Fibroblast of lung (primary cell): ENCODE data around the gene PAGR1. TPM values are rescaled to one million over a fixed set of nuclear protein-coding genes. Genes with fewer than 3 reads are reported as not detected.

Source experiments
- DNase-seq, 2 donors: peaks; one replicate each; pipeline versions ENCODE4 v3.0.0 to v3.0.0-alpha.2; 2010; ENCODE audit warnings: low read depth in 2 of 2
- H2AFZ ChIP-seq: 2 replicates; pipeline ENCODE4 v1.5.1; 2012; ENCODE audit warnings: low read length, control low read depth, inconsistent platforms
- H3K27ac ChIP-seq: 2 replicates; pipeline ENCODE4 v1.5.1; 2011; ENCODE audit warnings: low read length, control low read depth; ENCODE audit not compliant: insufficient read depth
- H3K27me3 ChIP-seq: 2 replicates; pipeline ENCODE4 v1.5.1; 2011; ENCODE audit warnings: mild to moderate bottlenecking, low read length; ENCODE audit not compliant: control insufficient read depth, insufficient read depth
- H3K36me3 ChIP-seq: 2 replicates; pipeline ENCODE4 v1.5.1; 2011; ENCODE audit warnings: low read length; ENCODE audit not compliant: control insufficient read depth, insufficient read depth
- H3K4me1 ChIP-seq: 2 replicates; pipeline ENCODE4 v1.5.1; 2011; ENCODE audit warnings: low read length; ENCODE audit not compliant: control insufficient read depth, insufficient read depth; ENCODE audit errors: extremely low read depth
- H3K4me2 ChIP-seq: 2 replicates; pipeline ENCODE4 v1.5.1; 2011; ENCODE audit warnings: low read length, control low read depth; ENCODE audit not compliant: insufficient read depth; ENCODE audit errors: extremely low read depth
- H3K4me3 ChIP-seq, 4 experiments: fragments of 200-600 bp in 1 of 4; sonication (generic) in 1 of 4; replicated peaks in 1 of 4; 2 replicates each; pipeline ENCODE4 v1.5.1; 2011 to 2016; ENCODE audit warnings: low read length in 4 of 4, low read depth in 3 of 4, mild to moderate bottlenecking in 3 of 4, control low read depth in 2 of 4, inconsistent platforms in 1 of 4, mixed read lengths in 1 of 4; ENCODE audit not compliant: insufficient read depth in 1 of 4; ENCODE audit errors: control extremely low read depth in 1 of 4
- H3K79me2 ChIP-seq: 2 replicates; pipeline ENCODE4 v1.5.1; 2012; ENCODE audit warnings: mild to moderate bottlenecking, low read length, inconsistent platforms; ENCODE audit not compliant: control insufficient read depth, insufficient read depth
- H3K9ac ChIP-seq: 2 replicates; pipeline ENCODE4 v1.5.1; 2011; ENCODE audit warnings: mild to moderate bottlenecking, low read length, control low read depth; ENCODE audit not compliant: insufficient read depth
- H3K9me3 ChIP-seq: 2 replicates; pipeline ENCODE4 v1.5.1; 2012; ENCODE audit warnings: low read depth, low read length; ENCODE audit not compliant: control insufficient read depth, insufficient read depth
- H4K20me1 ChIP-seq: 2 replicates; pipeline ENCODE4 v1.5.1; 2011; ENCODE audit warnings: low read length; ENCODE audit not compliant: control insufficient read depth, insufficient read depth; ENCODE audit errors: extremely low read depth
- EZH2 ChIP-seq: IDR thresholded peaks from 2 replicates; pipeline ENCODE4 v1.5.1; 2012; ENCODE audit warnings: low read length, control low read depth, mild to moderate bottlenecking; ENCODE audit errors: missing control alignments
- polyA plus RNA-seq, 2 donors: library from polyadenylated mRNA; depleted of rRNA in 1 of 2; stranded (reverse) in 1 of 2; unstranded in 1 of 2; fragments of >200 nt; gene quantifications; 2 replicates each; pipeline ENCODE4 v1.2.1, GENCODE V29; 2011 to 2012; ENCODE audit warnings: missing spikeins in 1 of 2
- total RNA-seq: library from RNA; depleted of rRNA; stranded (reverse); fragments of >200 nt; gene quantifications from 2 replicates; pipeline ENCODE4 v1.2.1, GENCODE V29; 2014
- TF ChIP-seq, protein P1 (sequence below), 2 donors: IDR thresholded peaks in 1 of 2; conservative IDR thresholded peaks in 1 of 2; 1 replicate in 1 of 2; 2 replicates in 1 of 2; pipeline ENCODE4 v1.5.1; 2011 to 2012; ENCODE audit warnings: low read length in 2 of 2, control low read depth in 1 of 2, inconsistent platforms in 1 of 2, low read depth in 1 of 2, mild to moderate bottlenecking in 1 of 2

The PAGR1 gene
- total and polyA plus RNA-seq, 2 donors (not counting 1 experiment from before 2014, with no cell fraction given) = 10.0 to 10.7 TPM

DNA sequence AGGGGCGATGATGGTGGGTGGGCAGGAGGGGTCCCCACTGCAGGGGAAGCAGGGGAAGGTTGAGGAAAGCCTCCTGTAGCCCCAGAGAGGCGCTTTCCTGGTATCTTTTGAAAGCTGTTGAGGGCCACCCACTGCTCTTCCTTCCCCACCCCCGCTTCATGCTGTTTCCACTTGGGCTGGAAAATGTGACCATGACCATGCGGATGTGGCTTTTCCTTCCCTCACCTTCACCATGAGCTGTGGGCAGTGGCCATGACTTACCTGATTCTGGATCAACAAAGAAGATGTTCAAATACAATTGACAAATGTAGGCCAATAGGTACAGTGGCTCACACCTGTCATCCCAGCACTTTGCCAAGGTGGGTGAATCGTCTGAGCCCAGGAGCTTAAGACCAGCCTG is 18.1 kb downstream of the PAGR1 start:
- Histone ChIP-seq H3K4me2 (no peak overlapping the region), H2AFZ (no peak overlapping the region), H3K9me3 (no peaks in the 10 kb centered on the region), H3K79me2 (peaks cover 28% of the 10 kb centered on the region), H3K4me1 (no peaks in the 10 kb centered on the region), H3K27ac (no peak overlapping the region), H3K27me3 (no peaks in the 10 kb centered on the region), H4K20me1 (no peaks in the 10 kb centered on the region), H3K9ac (no peak overlapping the region), H3K4me3 (no peak overlapping the region), H3K36me3 (peaks cover 40% of the 10 kb centered on the region)
- no peak for DNase-seq
- TF ChIP-seq EZH2 = no peak
- TF ChIP-seq, protein P1, sequence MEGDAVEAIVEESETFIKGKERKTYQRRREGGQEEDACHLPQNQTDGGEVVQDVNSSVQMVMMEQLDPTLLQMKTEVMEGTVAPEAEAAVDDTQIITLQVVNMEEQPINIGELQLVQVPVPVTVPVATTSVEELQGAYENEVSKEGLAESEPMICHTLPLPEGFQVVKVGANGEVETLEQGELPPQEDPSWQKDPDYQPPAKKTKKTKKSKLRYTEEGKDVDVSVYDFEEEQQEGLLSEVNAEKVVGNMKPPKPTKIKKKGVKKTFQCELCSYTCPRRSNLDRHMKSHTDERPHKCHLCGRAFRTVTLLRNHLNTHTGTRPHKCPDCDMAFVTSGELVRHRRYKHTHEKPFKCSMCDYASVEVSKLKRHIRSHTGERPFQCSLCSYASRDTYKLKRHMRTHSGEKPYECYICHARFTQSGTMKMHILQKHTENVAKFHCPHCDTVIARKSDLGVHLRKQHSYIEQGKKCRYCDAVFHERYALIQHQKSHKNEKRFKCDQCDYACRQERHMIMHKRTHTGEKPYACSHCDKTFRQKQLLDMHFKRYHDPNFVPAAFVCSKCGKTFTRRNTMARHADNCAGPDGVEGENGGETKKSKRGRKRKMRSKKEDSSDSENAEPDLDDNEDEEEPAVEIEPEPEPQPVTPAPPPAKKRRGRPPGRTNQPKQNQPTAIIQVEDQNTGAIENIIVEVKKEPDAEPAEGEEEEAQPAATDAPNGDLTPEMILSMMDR (conservative IDR thresholded peaks at IDR 0.05 in 1 of 2, IDR thresholded peaks at IDR 0.05 in 1 of 2; ENCODE audit: low read depth in 1 of 2, low read length in 2 of 2) = no peak

DNA sequence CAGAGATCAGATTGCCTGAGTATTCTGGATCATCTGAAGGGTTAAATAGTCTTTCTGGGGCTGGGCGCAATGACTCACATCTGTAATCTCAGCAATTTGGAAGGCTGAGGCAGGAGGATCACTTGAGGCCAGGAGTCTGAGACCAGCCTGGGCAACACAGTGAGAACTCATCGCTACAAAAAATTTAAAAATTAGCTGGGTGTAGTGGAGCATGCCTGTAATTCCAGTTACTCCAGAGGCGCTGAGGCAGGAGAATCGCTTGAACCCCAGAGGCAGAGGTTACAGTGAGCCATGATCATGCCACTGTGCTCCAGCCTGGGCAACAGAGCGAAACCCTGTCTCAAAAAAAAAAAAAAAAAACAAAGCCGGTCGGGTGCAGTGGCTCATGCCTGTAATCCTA is 20.0 kb downstream of the PAGR1 start:
- DNase-seq = no peak
- Histone ChIP-seq H3K9me3 (no peaks in the 10 kb centered on the region), H3K27ac (no peak overlapping the region), H3K79me2 (peaks cover 9% of the 10 kb centered on the region), H3K9ac (no peak overlapping the region), H3K36me3 (peaks cover 39% of the 10 kb centered on the region), H3K27me3 (no peaks in the 10 kb centered on the region), H3K4me2 (no peak overlapping the region), H3K4me3 (no peak overlapping the region), H4K20me1 (no peaks in the 10 kb centered on the region), H3K4me1 (no peaks in the 10 kb centered on the region), H2AFZ (no peak overlapping the region)
- TF ChIP-seq, protein P1 (conservative IDR thresholded peaks at IDR 0.05 in 1 of 2, IDR thresholded peaks at IDR 0.05 in 1 of 2; ENCODE audit: low read depth in 1 of 2, low read length in 2 of 2) = no peak
- TF ChIP-seq EZH2 = no peak

DNA sequence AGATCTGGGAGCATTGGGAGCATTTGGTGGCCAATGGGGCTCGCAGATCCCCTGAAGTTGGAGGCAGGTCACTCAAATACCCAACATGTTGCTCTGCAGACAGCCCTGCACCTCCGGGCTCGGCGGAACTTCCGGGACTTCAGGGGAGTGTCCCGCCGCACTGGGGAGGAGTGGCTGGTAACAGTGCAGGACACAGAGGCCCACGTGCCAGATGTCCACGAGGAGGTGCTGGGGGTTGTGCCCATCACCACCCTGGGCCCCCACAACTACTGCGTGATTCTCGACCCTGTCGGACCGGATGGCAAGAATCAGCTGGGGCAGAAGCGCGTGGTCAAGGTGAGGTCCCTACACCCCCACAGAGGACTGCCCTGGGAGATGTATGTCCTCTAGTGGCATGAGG is 20.7 kb downstream of the PAGR1 start:
- no peak overlapping the region for H3K4me3 ChIP-seq
- no peaks in the 10 kb centered on the region for H3K9me3 ChIP-seq
- H4K20me1 ChIP-seq = no peaks in the 10 kb centered on the region
- H3K4me2 ChIP-seq = no peak overlapping the region
- H2AFZ ChIP-seq = no peak overlapping the region
- H3K9ac ChIP-seq = no peak overlapping the region
- H3K27ac ChIP-seq = no peak overlapping the region
- no peak for DNase-seq
- H3K36me3 ChIP-seq = peaks cover 45% of the 10 kb centered on the region
- no peaks in the 10 kb centered on the region for H3K4me1 ChIP-seq
- no peaks in the 10 kb centered on the region for H3K27me3 ChIP-seq
- peaks cover 5% of the 10 kb centered on the region for H3K79me2 ChIP-seq
- TF ChIP-seq, protein P1 (conservative IDR thresholded peaks at IDR 0.05 in 1 of 2, IDR thresholded peaks at IDR 0.05 in 1 of 2; ENCODE audit: low read depth in 1 of 2, low read length in 2 of 2) = no peak
- no peak for TF ChIP-seq EZH2
